WTC11 (cell line): Measurements from ENCODE around the gene AK5. TPM values are rescaled to one million over a fixed set of nuclear protein-coding genes. Genes with fewer than 3 reads are reported as not detected.

Source experiments
- ATAC-seq: fragments of 200-7000 bp; cut with Tn5 transposase; 2 replicates; pipeline ENCODE4 v1.10.0; 2021; ENCODE audit warnings: mild to moderate bottlenecking, moderate library complexity
- CTCF ChIA-PET: fragments of 300-600 bp; sonication (Branson Sonifier 250); formaldehyde crosslinking; loops from one replicate; lab custom pipeline; 2021; ENCODE audit warnings: antibody characterized with exemption; lab: Charles Lee
- POLR2A ChIA-PET: fragments of 350-600 bp; sonication (Branson Sonifier 250); formaldehyde crosslinking; loops from one replicate; lab custom pipeline; 2021; ENCODE audit warnings: antibody characterized with exemption; lab: Charles Lee
- DNase-seq: peaks from one replicate; pipeline ENCODE4 v3.0.0; 2021; ENCODE audit warnings: low spot score
- H3K27ac Mint-ChIP-seq: 2 replicates; pipeline ENCODE4 v1.8.0; 2021; ENCODE audit warnings: mixed read lengths
- H3K27me3 Mint-ChIP-seq: 2 replicates; pipeline ENCODE4 v1.8.0; 2021; ENCODE audit warnings: low read depth, mild to moderate bottlenecking, moderate library complexity, mixed read lengths
- H3K36me3 Mint-ChIP-seq: 2 replicates; pipeline ENCODE4 v1.8.0; 2021; ENCODE audit warnings: mixed read lengths
- H3K4me1 Mint-ChIP-seq: 2 replicates; pipeline ENCODE4 v1.8.0; 2022; ENCODE audit warnings: mixed read lengths
- H3K4me3 Mint-ChIP-seq: 2 replicates; pipeline ENCODE4 v1.8.0; 2021; ENCODE audit warnings: mild to moderate bottlenecking, moderate library complexity, mixed read lengths
- H3K9me3 Mint-ChIP-seq: 2 replicates; pipeline ENCODE4 v1.8.0; 2021; ENCODE audit warnings: mixed read lengths
- CREM ChIP-seq: sonication (generic); formaldehyde crosslinking; IDR thresholded peaks from 2 replicates; pipeline ENCODE4 v1.8.1; 2022; ENCODE audit warnings: mild to moderate bottlenecking, missing genetic modification reagents, moderate library complexity
- E2F5 ChIP-seq: sonication (generic); formaldehyde crosslinking; IDR thresholded peaks from 2 replicates; pipeline ENCODE4 v1.8.1; 2022; ENCODE audit warnings: mild to moderate bottlenecking, moderate library complexity, missing genetic modification reagents
- EMX1 ChIP-seq: fragments of 250-450 bp; sonication (Bioruptor Pico); IDR thresholded peaks from 2 replicates; pipeline ENCODE4 v1.8.0; 2021; ENCODE audit warnings: mild to moderate bottlenecking
- ESRRA ChIP-seq: sonication (generic); formaldehyde crosslinking; IDR thresholded peaks from 2 replicates; pipeline ENCODE4 v1.8.1; 2022; ENCODE audit warnings: mild to moderate bottlenecking, missing genetic modification reagents, borderline replicate concordance
- FOXK1 ChIP-seq: sonication (generic); formaldehyde crosslinking; IDR thresholded peaks from 2 replicates; pipeline ENCODE4 v1.8.0; 2022; ENCODE audit warnings: mild to moderate bottlenecking, moderate library complexity, missing genetic modification reagents
- FOXP4 ChIP-seq: sonication (generic); formaldehyde crosslinking; IDR thresholded peaks from 2 replicates; pipeline ENCODE4 v1.8.0; 2022; ENCODE audit warnings: mild to moderate bottlenecking, missing genetic modification reagents
- IRF2 ChIP-seq: sonication (generic); formaldehyde crosslinking; IDR thresholded peaks from 2 replicates; pipeline ENCODE4 v1.8.0; 2022; ENCODE audit warnings: low read depth, missing genetic modification reagents, borderline replicate concordance
- JUN ChIP-seq: sonication (generic); formaldehyde crosslinking; IDR thresholded peaks from 2 replicates; pipeline ENCODE4 v1.8.0; 2023; ENCODE audit warnings: mild to moderate bottlenecking, missing genetic modification reagents
- PRDM15 ChIP-seq: sonication (generic); formaldehyde crosslinking; IDR thresholded peaks from 2 replicates; pipeline ENCODE4 v1.8.0; 2022; ENCODE audit warnings: missing genetic modification reagents
- SMAD3 ChIP-seq: sonication (generic); formaldehyde crosslinking; IDR thresholded peaks from 2 replicates; pipeline ENCODE4 v1.8.0; 2022; ENCODE audit warnings: missing genetic modification reagents, mild to moderate bottlenecking, borderline replicate concordance
- SP1 ChIP-seq: sonication (generic); formaldehyde crosslinking; conservative IDR thresholded peaks from 2 replicates; pipeline ENCODE4 v1.8.1; 2022; ENCODE audit warnings: missing genetic modification reagents
- TP53 ChIP-seq: sonication (generic); formaldehyde crosslinking; IDR thresholded peaks from 2 replicates; pipeline ENCODE4 v1.8.1; 2023; ENCODE audit warnings: mild to moderate bottlenecking, missing genetic modification reagents
- ZNF138 ChIP-seq: sonication (generic); formaldehyde crosslinking; conservative IDR thresholded peaks from 2 replicates; pipeline ENCODE4 v1.8.1; 2022; ENCODE audit warnings: mild to moderate bottlenecking, moderate library complexity, missing genetic modification reagents
- ZNF232 ChIP-seq: sonication (generic); formaldehyde crosslinking; IDR thresholded peaks from 2 replicates; pipeline ENCODE4 v1.8.0; 2022; ENCODE audit warnings: mild to moderate bottlenecking, missing genetic modification reagents
- ZNF423 ChIP-seq: fragments of 250-450 bp; sonication (Bioruptor Pico); IDR thresholded peaks from 2 replicates; pipeline ENCODE4 v2.1.2; 2022; ENCODE audit warnings: mild to moderate bottlenecking, moderate library complexity
- total RNA-seq: library from RNA; stranded (reverse); gene quantifications from 3 replicates; pipeline ENCODE4 v1.2.3, GENCODE V29; 2021
- TF ChIP-seq, protein P1 (sequence below): fragments of 250-450 bp; sonication (Bioruptor Pico); conservative IDR thresholded peaks from 2 replicates; pipeline ENCODE4 v1.9.0; 2021; ENCODE audit warnings: mild to moderate bottlenecking
- TF ChIP-seq, protein P2 (sequence below): sonication (generic); formaldehyde crosslinking; IDR thresholded peaks from 2 replicates; pipeline ENCODE4 v1.8.0; 2023; ENCODE audit warnings: missing genetic modification reagents
- TF ChIP-seq, protein P3 (sequence below): sonication (generic); formaldehyde crosslinking; conservative IDR thresholded peaks from 2 replicates; pipeline ENCODE4 v1.8.1; 2022; ENCODE audit warnings: mild to moderate bottlenecking, missing genetic modification reagents
- TF ChIP-seq, protein P4 (sequence below): sonication (generic); formaldehyde crosslinking; IDR thresholded peaks from 2 replicates; pipeline ENCODE4 v1.8.1; 2023; ENCODE audit warnings: mild to moderate bottlenecking, missing genetic modification reagents

The AK5 gene
- total RNA-seq, 1 experiment from 2014 or later, result 3.0 TPM

- TF ChIP-seq, protein P1, sequence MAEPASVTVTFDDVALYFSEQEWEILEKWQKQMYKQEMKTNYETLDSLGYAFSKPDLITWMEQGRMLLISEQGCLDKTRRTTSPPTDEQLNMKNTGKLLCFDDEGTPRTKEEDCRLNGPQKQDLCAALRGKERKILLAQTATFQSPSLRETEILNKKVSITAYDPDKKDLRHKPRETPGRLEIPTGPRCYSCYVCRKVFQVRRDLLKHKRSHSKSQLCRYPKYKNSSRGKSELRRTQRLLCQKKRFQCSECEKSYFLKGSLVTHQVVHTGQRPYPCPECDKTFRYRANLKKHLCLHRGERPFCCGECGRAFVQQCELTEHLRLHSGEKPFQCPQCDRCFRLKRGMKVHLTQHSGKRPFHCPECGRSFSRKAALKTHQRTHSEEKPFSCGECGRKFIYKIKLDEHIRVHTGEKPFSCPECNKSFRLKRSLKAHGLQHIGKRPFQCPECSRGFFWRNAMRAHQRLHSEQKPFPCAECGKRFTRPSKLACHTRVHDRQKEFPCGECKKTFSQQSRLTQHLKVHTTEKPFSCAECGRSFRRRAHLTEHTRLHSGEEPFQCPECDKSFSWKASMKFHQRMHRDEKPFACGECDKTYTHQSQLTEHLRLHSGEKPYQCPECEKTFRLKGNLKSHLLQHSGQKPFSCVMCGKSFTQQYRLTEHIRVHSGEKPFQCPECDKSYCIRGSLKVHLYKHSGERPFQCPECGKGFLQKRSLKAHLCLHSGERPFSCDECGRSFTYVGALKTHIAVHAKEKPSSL, result no peak
- TF ChIP-seq, protein P2, sequence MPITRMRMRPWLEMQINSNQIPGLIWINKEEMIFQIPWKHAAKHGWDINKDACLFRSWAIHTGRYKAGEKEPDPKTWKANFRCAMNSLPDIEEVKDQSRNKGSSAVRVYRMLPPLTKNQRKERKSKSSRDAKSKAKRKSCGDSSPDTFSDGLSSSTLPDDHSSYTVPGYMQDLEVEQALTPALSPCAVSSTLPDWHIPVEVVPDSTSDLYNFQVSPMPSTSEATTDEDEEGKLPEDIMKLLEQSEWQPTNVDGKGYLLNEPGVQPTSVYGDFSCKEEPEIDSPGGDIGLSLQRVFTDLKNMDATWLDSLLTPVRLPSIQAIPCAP (CRISPR knock-in tag), result no peak
- TF ChIP-seq FOXP4 (CRISPR knock-in tag), result no peak
- no peak for TF ChIP-seq SMAD3 (CRISPR knock-in tag)
- no peak for TF ChIP-seq ZNF232 (CRISPR knock-in tag)
- TF ChIP-seq, protein P3, sequence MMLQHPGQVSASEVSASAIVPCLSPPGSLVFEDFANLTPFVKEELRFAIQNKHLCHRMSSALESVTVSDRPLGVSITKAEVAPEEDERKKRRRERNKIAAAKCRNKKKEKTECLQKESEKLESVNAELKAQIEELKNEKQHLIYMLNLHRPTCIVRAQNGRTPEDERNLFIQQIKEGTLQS (CRISPR knock-in tag), result no peak
- TF ChIP-seq ZNF138 (CRISPR knock-in tag), result no peak
- no peak for TF ChIP-seq ZNF423 (CRISPR knock-in tag)
- TF ChIP-seq, all 79 proteins: peak for 0
These were observed 4.9 kb upstream of the AK5 start (continued) for GRCh38 chr1:77276941-77277340.

DNA sequence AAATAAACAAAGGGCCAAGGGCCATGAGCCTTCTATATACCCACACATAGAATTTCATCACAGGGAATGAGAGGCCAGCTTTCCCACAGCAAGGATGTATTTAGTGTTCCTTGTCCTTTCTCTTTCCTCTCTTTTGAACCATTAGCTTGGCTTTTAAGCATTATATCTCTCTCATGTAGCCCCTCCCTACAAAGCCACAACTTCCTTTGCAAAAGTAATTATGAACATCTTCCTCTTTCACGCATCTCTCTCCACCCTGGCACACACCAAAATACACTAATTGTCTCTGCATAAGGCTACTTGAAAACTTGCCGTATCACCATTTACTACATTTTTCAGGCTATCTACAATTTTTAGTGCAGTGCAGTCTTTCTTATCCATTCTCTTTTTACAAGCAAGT is 1.9 kb upstream of the AK5 start:
- TF ChIP-seq CREM (no peak), SP1 (CRISPR knock-in tag) (no peak), IRF2 (CRISPR knock-in tag) (no peak), ESRRA (no peak), EMX1 (CRISPR knock-in tag) (no peak)
- TF ChIP-seq, protein P4, sequence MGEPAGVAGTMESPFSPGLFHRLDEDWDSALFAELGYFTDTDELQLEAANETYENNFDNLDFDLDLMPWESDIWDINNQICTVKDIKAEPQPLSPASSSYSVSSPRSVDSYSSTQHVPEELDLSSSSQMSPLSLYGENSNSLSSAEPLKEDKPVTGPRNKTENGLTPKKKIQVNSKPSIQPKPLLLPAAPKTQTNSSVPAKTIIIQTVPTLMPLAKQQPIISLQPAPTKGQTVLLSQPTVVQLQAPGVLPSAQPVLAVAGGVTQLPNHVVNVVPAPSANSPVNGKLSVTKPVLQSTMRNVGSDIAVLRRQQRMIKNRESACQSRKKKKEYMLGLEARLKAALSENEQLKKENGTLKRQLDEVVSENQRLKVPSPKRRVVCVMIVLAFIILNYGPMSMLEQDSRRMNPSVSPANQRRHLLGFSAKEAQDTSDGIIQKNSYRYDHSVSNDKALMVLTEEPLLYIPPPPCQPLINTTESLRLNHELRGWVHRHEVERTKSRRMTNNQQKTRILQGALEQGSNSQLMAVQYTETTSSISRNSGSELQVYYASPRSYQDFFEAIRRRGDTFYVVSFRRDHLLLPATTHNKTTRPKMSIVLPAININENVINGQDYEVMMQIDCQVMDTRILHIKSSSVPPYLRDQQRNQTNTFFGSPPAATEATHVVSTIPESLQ (CRISPR knock-in tag), result no peak
- DNase-seq, result no peak
- Mint-ChIP-seq H3K36me3 (no peaks in the 10 kb centered on the region), H3K4me3 (no peak overlapping the region), H3K4me1 (peaks cover 29% of the 10 kb centered on the region), H3K27me3 (peaks cover 59% of the 10 kb centered on the region), H3K27ac (no peak overlapping the region), H3K9me3 (no peaks in the 10 kb centered on the region)
- ChIA-PET POLR2A (no interaction called here), CTCF (no interaction called here)
- ATAC-seq, result no peak

GRCh38 chr1:77280962-77281361 is 857 bp upstream of the AK5 start:
- DNase-seq (no peak), ATAC-seq (no peak)
- CTCF ChIA-PET, result interaction anchor here (1.3 kb wide), 1 partner anchor 32 kb away, joined by 4 read pairs; no protein-coding TSS in a partner anchor
- H3K4me1 Mint-ChIP-seq, result peaks cover 24% of the 10 kb centered on the region
- H3K27ac Mint-ChIP-seq, result no peak overlapping the region
- peak overlapping the region; percentile 66 for H3K4me3 Mint-ChIP-seq
- H3K9me3 Mint-ChIP-seq, result no peaks in the 10 kb centered on the region
- peaks cover 59% of the 10 kb centered on the region for H3K27me3 Mint-ChIP-seq
- H3K36me3 Mint-ChIP-seq, result no peaks in the 10 kb centered on the region
- POLR2A ChIA-PET, result no interaction called here
- TF ChIP-seq E2F5 (CRISPR knock-in tag) (no peak), TP53 (CRISPR knock-in tag) (no peak), ZNF423 (CRISPR knock-in tag) (no peak), JUN (CRISPR knock-in tag) (no peak), ESRRA (no peak), FOXK1 (no peak), PRDM15 (no peak)
- TF ChIP-seq, protein P1, result no peak
